Activated CD8-positive, alpha-beta T cell treated with anti-CD3 and anti-CD28 coated beads, Interleukin-2, amount 10 ng/mL, durations not matched to agents 7 days and 5 days (primary cell): ENCODE results near the gene CYP21A2. TPM values are rescaled to one million over a fixed set of nuclear protein-coding genes. Genes with fewer than 3 reads are reported as not detected.

Experiments
- ATAC-seq: fragments of 150-1000 bp; cut with Tn5 transposase; one replicate; pipeline ENCODE4 v1.10.0; 2021; ENCODE audit warnings: moderate library complexity
- CTCF ChIA-PET: fragments of 350-600 bp; sonication (Branson Sonifier 250); formaldehyde crosslinking; loops from one replicate; lab custom pipeline; 2021; ENCODE audit warnings: antibody characterized with exemption; lab: Charles Lee
- POLR2A ChIA-PET: fragments of 350-600 bp; sonication (Branson Sonifier 250); formaldehyde crosslinking; loops from one replicate; lab custom pipeline; 2021; ENCODE audit warnings: antibody characterized with exemption; lab: Charles Lee
- DNase-seq: peaks from one replicate; pipeline ENCODE4 v3.0.0-alpha.2; 2020
- H3K27ac Mint-ChIP-seq: one replicate; pipeline ENCODE4 v1.8.0; 2021; ENCODE audit warnings: mild to moderate bottlenecking, mixed read lengths
- H3K27me3 Mint-ChIP-seq: one replicate; pipeline ENCODE4 v1.8.0; 2021; ENCODE audit warnings: low read depth, mixed read lengths
- H3K36me3 Mint-ChIP-seq: one replicate; pipeline ENCODE4 v1.8.0; 2021; ENCODE audit warnings: low read depth, mixed read lengths
- H3K4me1 Mint-ChIP-seq: one replicate; pipeline ENCODE4 v1.8.0; 2021; ENCODE audit warnings: low read depth, mixed read lengths
- H3K4me3 Mint-ChIP-seq: one replicate; pipeline ENCODE4 v1.8.0; 2021; ENCODE audit warnings: mild to moderate bottlenecking, mixed read lengths
- H3K9me3 Mint-ChIP-seq: one replicate; pipeline ENCODE4 v1.8.0; 2022; ENCODE audit warnings: mixed read lengths; ENCODE audit not compliant: insufficient read depth
- total RNA-seq, 2 experiments: library from RNA; stranded (reverse); gene quantifications; one replicate each; pipeline ENCODE4 v1.2.3, GENCODE V29; 2021

CYP21A2 gene
- total RNA-seq, 2 experiments from 2014 or later = not detected

GRCh38 chr6:32079566-32080290 lies 41.5 kb downstream of the CYP21A2 start:
- H3K4me1 Mint-ChIP-seq = peaks cover 2% of the 10 kb centered on the region
- POLR2A ChIA-PET = no interaction called here
- H3K4me3 Mint-ChIP-seq = no peak overlapping the region
- no peaks in the 10 kb centered on the region for H3K9me3 Mint-ChIP-seq
- H3K27ac Mint-ChIP-seq = no peak overlapping the region
- CTCF ChIA-PET = no interaction called here
- no peaks in the 10 kb centered on the region for H3K36me3 Mint-ChIP-seq
- DNase-seq = no peak
- no peak for ATAC-seq
- peaks cover 6% of the 10 kb centered on the region for H3K27me3 Mint-ChIP-seq

- Mint-ChIP-seq H3K4me1 (peaks cover 6% of the 10 kb centered on the region), H3K27me3 (peaks cover 12% of the 10 kb centered on the region), H3K27ac (no peak overlapping the region), H3K4me3 (no peak overlapping the region), H3K9me3 (no peaks in the 10 kb centered on the region), H3K36me3 (no peaks in the 10 kb centered on the region)
- DNase-seq = no peak
- POLR2A ChIA-PET = no interaction called here
- CTCF ChIA-PET = interaction anchor here (0.9 to 1.3 kb wide), 2 partner anchors 33 to 37 kb away, joined by 3 read pairs; no protein-coding TSS in a partner anchor
- ATAC-seq = no peak
These were observed 43.2 kb downstream of the CYP21A2 start for GRCh38 chr6:32081168-32081990.

GRCh38 chr6:32082478-32082877 lies 44.3 kb downstream of the CYP21A2 start:
- POLR2A ChIA-PET = no interaction called here
- H3K27ac Mint-ChIP-seq = no peak overlapping the region
- peaks cover 16% of the 10 kb centered on the region for H3K27me3 Mint-ChIP-seq
- ATAC-seq (no peak), DNase-seq (no peak)
- CTCF ChIA-PET = interaction anchor here (1.3 kb wide), 1 partner anchor 36 kb away, joined by 3 read pairs; no protein-coding TSS in a partner anchor
- no peaks in the 10 kb centered on the region for H3K36me3 Mint-ChIP-seq
- peaks cover 12% of the 10 kb centered on the region for H3K4me1 Mint-ChIP-seq
- H3K9me3 Mint-ChIP-seq = no peaks in the 10 kb centered on the region
- H3K4me3 Mint-ChIP-seq = no peak overlapping the region

- H3K9me3 Mint-ChIP-seq = no peaks in the 10 kb centered on the region
- no peaks in the 10 kb centered on the region for H3K36me3 Mint-ChIP-seq
- H3K4me1 Mint-ChIP-seq = peaks cover 12% of the 10 kb centered on the region
- H3K27me3 Mint-ChIP-seq = peaks cover 16% of the 10 kb centered on the region
- no peak for ATAC-seq
- ChIA-PET CTCF (no interaction called here), POLR2A (no interaction called here)
- H3K4me3 Mint-ChIP-seq = no peak overlapping the region
- DNase-seq = no peak
- no peak overlapping the region for H3K27ac Mint-ChIP-seq
These were observed 44.7 kb downstream of the CYP21A2 start for GRCh38 chr6:32082935-32083334.

GRCh38 chr6:32083812-32084768 lies 45.9 kb downstream of the CYP21A2 start:
- no peak overlapping the region for H3K27ac Mint-ChIP-seq
- no peak overlapping the region for H3K4me3 Mint-ChIP-seq
- H3K9me3 Mint-ChIP-seq = no peaks in the 10 kb centered on the region
- ATAC-seq (no peak), DNase-seq (no peak)
- H3K27me3 Mint-ChIP-seq = peaks cover 20% of the 10 kb centered on the region
- POLR2A ChIA-PET = interaction anchor here (0.7 kb wide), 1 partner anchor 20 kb away, joined by 3 read pairs; no protein-coding TSS in a partner anchor
- H3K4me1 Mint-ChIP-seq = peaks cover 12% of the 10 kb centered on the region
- CTCF ChIA-PET = interaction anchor here (0.9 kb wide), 1 partner anchor 33 kb away, joined by 3 read pairs; no protein-coding TSS in a partner anchor
- no peaks in the 10 kb centered on the region for H3K36me3 Mint-ChIP-seq

- H3K9me3 Mint-ChIP-seq = no peaks in the 10 kb centered on the region
- CTCF ChIA-PET = interaction anchor here (0.9 kb wide), 1 partner anchor 33 kb away, joined by 3 read pairs; no protein-coding TSS in a partner anchor
- DNase-seq (no peak), ATAC-seq (no peak)
- no peaks in the 10 kb centered on the region for H3K36me3 Mint-ChIP-seq
- peaks cover 12% of the 10 kb centered on the region for H3K4me1 Mint-ChIP-seq
- no peak overlapping the region for H3K27ac Mint-ChIP-seq
- no peak overlapping the region for H3K4me3 Mint-ChIP-seq
- peaks cover 22% of the 10 kb centered on the region for H3K27me3 Mint-ChIP-seq
- POLR2A ChIA-PET = no interaction called here
These were observed 46.6 kb downstream of the CYP21A2 start for GRCh38 chr6:32084780-32085179.

GRCh38 chr6:32085759-32086459 lies 47.7 kb downstream of the CYP21A2 start:
- ATAC-seq (no peak), DNase-seq (no peak)
- Mint-ChIP-seq H3K4me3 (no peak overlapping the region), H3K36me3 (no peaks in the 10 kb centered on the region), H3K27me3 (peaks cover 25% of the 10 kb centered on the region), H3K4me1 (peaks cover 12% of the 10 kb centered on the region), H3K27ac (no peak overlapping the region), H3K9me3 (no peaks in the 10 kb centered on the region)
- ChIA-PET POLR2A (no interaction called here), CTCF (no interaction called here)

GRCh38 chr6:32086661-32087573 lies 48.7 kb downstream of the CYP21A2 start:
- no peak for DNase-seq
- Mint-ChIP-seq H3K27ac (no peak overlapping the region), H3K4me3 (no peak overlapping the region), H3K4me1 (peaks cover 11% of the 10 kb centered on the region), H3K36me3 (no peaks in the 10 kb centered on the region), H3K9me3 (no peaks in the 10 kb centered on the region), H3K27me3 (peaks cover 26% of the 10 kb centered on the region)
- ChIA-PET CTCF (no interaction called here), POLR2A (interaction anchor here (0.6 kb wide), 1 partner anchor 483 kb away, joined by 3 read pairs; no protein-coding TSS in a partner anchor)
- peak; percentile 21 for ATAC-seq

GRCh38 chr6:32087574-32088486 lies 49.6 kb downstream of the CYP21A2 start:
- Mint-ChIP-seq H3K36me3 (no peaks in the 10 kb centered on the region), H3K4me1 (peaks cover 11% of the 10 kb centered on the region), H3K9me3 (no peaks in the 10 kb centered on the region), H3K27ac (no peak overlapping the region), H3K4me3 (no peak overlapping the region), H3K27me3 (peaks cover 29% of the 10 kb centered on the region)
- peak; percentile 82 for DNase-seq
- CTCF ChIA-PET = interaction anchor here (1.0 kb wide), 1 partner anchor 67 kb away, joined by 3 read pairs; no protein-coding TSS in a partner anchor
- POLR2A ChIA-PET = interaction anchor here (0.6 kb wide), 1 partner anchor 482 kb away, joined by 3 read pairs; no protein-coding TSS in a partner anchor
- peak; percentile 89 for ATAC-seq
